Left lobe of liver (tissue), 2 donors: ENCODE data around the gene PPP1R36. TPM values are rescaled to one million over a fixed set of nuclear protein-coding genes. Genes with fewer than 3 reads are reported as not detected.

ENCODE experiments used
- ATAC-seq: fragments of 200-7000 bp; cut with Tn5 transposase; one replicate; pipeline ENCODE4 v1.9.1; 2020; ENCODE audit warnings: mild to moderate bottlenecking, moderate library complexity
- DNase-seq: peaks from one replicate; pipeline ENCODE4 v3.0.0-alpha.2; 2020; ENCODE audit warnings: low spot score
- total RNA-seq: library from RNA; stranded (reverse); gene quantifications from one replicate; pipeline ENCODE4 v1.2.1, GENCODE V29; 2021
- donor health status: DM: no; HTN: no; CAD: no; lungs with moderate emphysema.
- donor health status: DM: no; HTN: yes; CAD: no.

The PPP1R36 gene
- total RNA-seq, 1 donor from 2014 or later: 0.18 TPM

DNA sequence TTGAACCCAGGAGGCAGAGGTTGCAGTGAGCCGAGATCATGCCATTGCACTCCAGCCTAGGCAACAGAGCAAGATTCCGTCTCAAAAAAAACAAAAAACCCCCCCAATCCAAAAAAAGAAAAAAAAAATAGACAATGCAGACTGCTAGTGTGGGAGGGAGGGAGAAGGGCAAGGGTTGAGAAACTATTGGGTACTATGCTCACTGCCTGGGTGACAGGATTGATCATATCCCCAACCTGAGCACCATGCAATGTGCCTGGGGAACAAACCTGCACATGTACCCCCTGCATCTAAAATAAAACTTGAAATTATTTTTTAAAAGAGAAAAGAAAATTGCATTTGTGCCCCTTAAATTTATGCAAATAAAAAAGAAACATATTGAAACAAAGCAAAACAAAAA is 88.9 kb downstream of the PPP1R36 start:
- DNase-seq (no peak), ATAC-seq (peak; percentile 64)

Other genes starting within 250 kb of the PPP1R36 start
- 238 TPM for gene MTHFD1, start 161.6 kb upstream of the PPP1R36 start, total RNA-seq
- 0.45 TPM for gene AKAP5, start 84.5 kb upstream of the PPP1R36 start, total RNA-seq
- gene ZBTB25, start 46.1 kb upstream of the PPP1R36 start, total RNA-seq: 5.7 TPM
- gene ZBTB1, start 45.2 kb upstream of the PPP1R36 start, total RNA-seq: 12.1 TPM
- gene HSPA2, start 9.2 kb upstream of the PPP1R36 start, total RNA-seq: 1.3 TPM
- 32.8 TPM for gene PLEKHG3, start 154.5 kb downstream of the PPP1R36 start, total RNA-seq